IPS-15b (cell line): Measurements from ENCODE around the gene MEGF9.

Source experiments
- H3K27me3 ChIP-seq: one replicate; pipeline ENCODE4 v1.6.1; 2013; ENCODE audit warnings: low read length; ENCODE audit not compliant: control insufficient read depth, insufficient read depth
- H3K36me3 ChIP-seq: one replicate; pipeline ENCODE4 v1.6.1; 2013; ENCODE audit warnings: low read length; ENCODE audit not compliant: control insufficient read depth, insufficient read depth
- H3K4me1 ChIP-seq: one replicate; pipeline ENCODE4 v1.6.1; 2013; ENCODE audit warnings: mild to moderate bottlenecking, low read length; ENCODE audit not compliant: control insufficient read depth, insufficient read depth
- H3K4me3 ChIP-seq: one replicate; pipeline ENCODE4 v1.5.1; 2013; ENCODE audit warnings: low read depth, low read length
- H3K9ac ChIP-seq: one replicate; pipeline ENCODE4 v1.6.1; 2013; ENCODE audit warnings: low read depth, mild to moderate bottlenecking, low read length
- H3K9me3 ChIP-seq: one replicate; pipeline ENCODE4 v1.6.1; 2013; ENCODE audit warnings: mild to moderate bottlenecking, low read length; ENCODE audit not compliant: control insufficient read depth, insufficient read depth

Gene MEGF9

DNA sequence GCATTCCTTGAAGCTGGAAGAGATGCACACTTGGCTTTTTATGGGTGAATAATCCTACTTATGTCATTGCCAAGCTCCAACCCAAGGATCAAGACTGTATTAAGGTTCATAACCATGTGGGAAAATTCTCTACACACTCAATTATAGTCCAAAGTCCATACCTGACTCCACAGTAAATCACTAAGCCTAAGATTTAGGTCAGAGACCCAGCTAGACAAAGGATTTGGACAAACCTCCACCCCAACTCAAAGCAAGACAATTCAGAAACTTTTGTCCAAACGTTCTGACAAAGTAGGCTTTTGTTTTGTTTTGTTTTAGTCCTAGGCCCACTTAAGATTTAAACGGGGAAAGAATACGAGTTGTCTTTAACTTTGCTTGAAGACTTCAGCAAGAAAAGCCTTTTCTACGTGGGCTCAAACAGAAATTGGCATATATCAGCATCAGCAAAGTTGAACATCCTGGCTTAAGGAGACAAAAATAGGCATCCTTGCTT lies 1.7 kb downstream of the MEGF9 start:
- Histone ChIP-seq H3K4me3 (no peak overlapping the region), H3K9me3 (no peaks in the 10 kb centered on the region), H3K9ac (no peak overlapping the region), H3K36me3 (no peaks in the 10 kb centered on the region), H3K27me3 (peaks cover 26% of the 10 kb centered on the region), H3K4me1 (peaks cover 3% of the 10 kb centered on the region)

GRCh38 chr9:120711841-120712538 lies 2.3 kb downstream of the MEGF9 start:
- Histone ChIP-seq H3K27me3 (peaks cover 26% of the 10 kb centered on the region), H3K36me3 (no peaks in the 10 kb centered on the region), H3K4me1 (peaks cover 3% of the 10 kb centered on the region), H3K4me3 (no peak overlapping the region), H3K9me3 (no peaks in the 10 kb centered on the region), H3K9ac (no peak overlapping the region)

DNA sequence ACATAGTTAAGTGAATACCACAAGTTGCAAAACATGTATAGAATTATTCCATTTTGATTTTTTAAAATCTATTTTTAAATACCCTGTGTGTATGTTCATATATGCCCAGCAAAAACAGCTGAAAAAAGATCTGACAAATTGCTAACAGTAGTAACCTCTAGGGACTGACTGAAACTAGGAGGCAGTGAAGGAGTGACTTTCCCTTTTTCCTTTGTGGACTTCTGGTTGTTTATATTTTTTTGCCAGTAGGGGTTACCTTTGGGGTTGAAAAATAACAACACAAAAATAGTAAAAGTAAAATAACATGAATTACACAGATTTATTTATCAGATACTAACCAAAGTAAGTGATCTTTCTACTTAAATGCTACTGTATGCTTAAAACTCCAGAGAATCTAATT lies 2.9 kb downstream of the MEGF9 start:
- no peak overlapping the region for H3K9ac ChIP-seq
- H3K36me3 ChIP-seq: no peaks in the 10 kb centered on the region
- H3K9me3 ChIP-seq: no peaks in the 10 kb centered on the region
- peaks cover 24% of the 10 kb centered on the region for H3K27me3 ChIP-seq
- no peak overlapping the region for H3K4me3 ChIP-seq
- H3K4me1 ChIP-seq: peaks cover 3% of the 10 kb centered on the region

DNA sequence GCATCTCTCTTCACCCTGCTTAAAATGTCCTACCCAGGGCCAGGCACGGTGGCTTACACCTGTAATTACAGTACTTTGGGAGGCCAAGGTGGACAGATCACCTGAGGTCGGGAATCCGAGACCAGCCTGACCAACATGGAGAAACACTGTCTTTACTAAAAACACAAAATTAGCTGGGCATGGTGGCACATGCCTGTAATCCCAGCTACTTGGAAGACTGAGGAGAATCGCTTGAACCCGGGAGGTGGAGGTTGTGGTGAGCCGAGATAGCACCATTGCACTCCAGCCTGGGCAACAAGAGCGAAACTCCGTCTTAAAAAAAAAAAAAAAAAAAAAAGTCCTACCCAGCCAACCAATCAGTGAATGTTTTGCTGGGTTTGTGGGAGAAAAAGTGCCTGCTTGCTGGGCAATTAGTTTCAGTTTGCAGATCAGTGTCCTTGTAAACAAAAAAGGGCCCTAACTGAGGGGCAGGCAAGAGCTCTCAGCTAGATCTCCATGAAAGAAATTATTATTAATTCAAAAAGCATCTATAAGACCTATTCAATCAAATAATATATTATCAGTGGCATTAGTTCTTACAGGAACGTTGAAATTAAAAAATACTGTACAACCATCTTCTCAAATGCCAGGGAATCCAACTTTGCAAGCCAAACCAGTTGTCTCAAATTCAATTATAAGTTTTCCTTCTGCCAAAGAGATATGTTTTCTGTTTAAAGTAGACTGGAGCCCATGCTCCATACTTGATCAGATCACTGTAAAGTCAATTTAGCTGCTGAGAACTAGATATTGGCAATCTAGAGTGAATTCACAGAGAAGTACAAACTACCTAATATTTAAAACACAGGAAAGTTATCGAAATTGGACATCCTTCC lies 3.9 kb downstream of the MEGF9 start:
- Histone ChIP-seq H3K27me3 (peaks cover 19% of the 10 kb centered on the region), H3K9ac (no peak overlapping the region), H3K9me3 (no peaks in the 10 kb centered on the region), H3K4me3 (no peak overlapping the region), H3K4me1 (no peaks in the 10 kb centered on the region), H3K36me3 (no peaks in the 10 kb centered on the region)

- no peak overlapping the region for H3K4me3 ChIP-seq
- H3K9ac ChIP-seq: no peak overlapping the region
- peaks cover 20% of the 10 kb centered on the region for H3K27me3 ChIP-seq
- H3K9me3 ChIP-seq: no peaks in the 10 kb centered on the region
- no peaks in the 10 kb centered on the region for H3K4me1 ChIP-seq
- H3K36me3 ChIP-seq: no peaks in the 10 kb centered on the region
Measured at GRCh38 chr9:120708526-120709224, 5.6 kb downstream of the MEGF9 start.

- Histone ChIP-seq H3K27me3 (peaks cover 8% of the 10 kb centered on the region), H3K4me3 (no peak overlapping the region), H3K9ac (no peak overlapping the region), H3K9me3 (no peaks in the 10 kb centered on the region), H3K4me1 (no peaks in the 10 kb centered on the region), H3K36me3 (no peaks in the 10 kb centered on the region)
Measured at GRCh38 chr9:120707170-120707569, 7.1 kb downstream of the MEGF9 start.

- no peak overlapping the region for H3K9ac ChIP-seq
- peaks cover 8% of the 10 kb centered on the region for H3K27me3 ChIP-seq
- no peaks in the 10 kb centered on the region for H3K9me3 ChIP-seq
- H3K4me3 ChIP-seq: no peak overlapping the region
- H3K36me3 ChIP-seq: no peaks in the 10 kb centered on the region
- H3K4me1 ChIP-seq: no peaks in the 10 kb centered on the region
Measured at GRCh38 chr9:120705174-120705573, 9.1 kb downstream of the MEGF9 start.

- H3K27me3 ChIP-seq: peaks cover 36% of the 10 kb centered on the region
- H3K4me3 ChIP-seq: no peak overlapping the region
- H3K9me3 ChIP-seq: no peaks in the 10 kb centered on the region
- H3K4me1 ChIP-seq: no peaks in the 10 kb centered on the region
- no peaks in the 10 kb centered on the region for H3K36me3 ChIP-seq
- no peak overlapping the region for H3K9ac ChIP-seq
Measured at GRCh38 chr9:120702075-120702474, 12.2 kb downstream of the MEGF9 start.

DNA sequence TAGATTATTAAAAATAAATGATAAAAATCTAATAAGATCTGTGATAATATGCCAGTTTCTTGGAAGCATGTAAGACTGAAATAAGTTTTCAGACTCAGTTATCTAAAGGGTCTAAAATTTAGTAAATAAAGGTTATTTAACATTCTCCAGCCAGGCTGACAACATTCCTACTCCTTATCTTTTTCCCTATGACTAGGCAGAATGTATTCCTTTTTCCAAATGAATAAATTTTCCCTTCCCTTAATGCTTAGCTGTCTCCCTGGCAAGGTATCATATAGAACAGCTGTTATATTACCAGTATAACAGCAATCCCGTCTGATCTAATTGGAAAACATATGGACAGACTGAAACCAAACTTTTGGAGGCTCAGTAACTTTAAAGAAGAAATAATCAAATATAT lies 13.0 kb downstream of the MEGF9 start:
- H3K27me3 ChIP-seq: peaks cover 44% of the 10 kb centered on the region
- H3K9ac ChIP-seq: no peak overlapping the region
- H3K4me3 ChIP-seq: no peak overlapping the region
- H3K9me3 ChIP-seq: no peaks in the 10 kb centered on the region
- no peaks in the 10 kb centered on the region for H3K4me1 ChIP-seq
- H3K36me3 ChIP-seq: no peaks in the 10 kb centered on the region

DNA sequence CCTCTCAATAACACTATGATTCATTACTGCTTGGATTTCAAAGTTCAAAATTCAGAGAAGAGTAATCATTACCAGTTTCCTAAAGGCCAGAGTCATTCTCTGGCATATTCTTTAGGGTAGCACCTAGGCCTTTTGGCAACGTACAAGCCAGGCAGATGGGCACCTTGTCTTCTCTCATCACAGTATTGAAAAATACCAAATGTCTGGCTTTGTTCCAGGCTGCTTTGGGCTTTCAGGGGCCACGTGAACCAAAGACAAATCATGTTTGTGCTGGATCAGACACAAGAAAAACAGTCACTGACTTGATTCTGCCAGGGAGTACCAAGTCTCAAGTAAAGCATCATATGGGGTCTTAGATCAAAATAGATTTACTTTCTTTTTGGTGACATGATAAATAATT lies 15.5 kb downstream of the MEGF9 start:
- Histone ChIP-seq H3K9me3 (no peaks in the 10 kb centered on the region), H3K4me3 (no peak overlapping the region), H3K4me1 (no peaks in the 10 kb centered on the region), H3K9ac (no peak overlapping the region), H3K36me3 (no peaks in the 10 kb centered on the region), H3K27me3 (peaks cover 66% of the 10 kb centered on the region)

DNA sequence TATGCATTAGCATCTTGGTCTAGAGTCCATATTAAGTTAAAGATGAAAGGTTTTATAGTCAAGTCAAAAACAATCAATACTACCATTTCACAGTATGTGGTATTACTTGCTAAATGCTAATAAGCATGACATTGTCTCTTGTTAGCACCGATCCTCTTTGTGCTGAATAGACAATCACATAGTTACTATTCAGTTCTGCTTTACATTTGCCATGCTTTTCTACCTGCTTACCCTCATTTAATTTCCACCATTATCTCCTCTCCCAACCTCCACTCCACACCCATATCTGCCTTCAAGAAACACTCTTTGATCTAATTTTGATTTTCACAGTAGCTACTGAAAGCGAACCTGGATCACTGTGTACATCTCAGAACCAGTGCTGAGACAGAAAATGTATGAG lies 16.8 kb downstream of the MEGF9 start:
- no peak overlapping the region for H3K9ac ChIP-seq
- no peaks in the 10 kb centered on the region for H3K9me3 ChIP-seq
- no peak overlapping the region for H3K4me3 ChIP-seq
- H3K36me3 ChIP-seq: no peaks in the 10 kb centered on the region
- no peaks in the 10 kb centered on the region for H3K4me1 ChIP-seq
- H3K27me3 ChIP-seq: peaks cover 77% of the 10 kb centered on the region
